Measurements from ENCODE around the gene HSPA4L.

HSPA4L gene

GRCh38 chr4:127870281-127870680 lies 88.2 kb downstream of the HSPA4L start:
- no peak for DNase-seq (ENCODE audit: low read depth)

- peak; percentile 76 for DNase-seq (ENCODE audit: low read depth)
Observed at GRCh38 chr4:127870688-127871087, 88.6 kb downstream of the HSPA4L start.

DNA sequence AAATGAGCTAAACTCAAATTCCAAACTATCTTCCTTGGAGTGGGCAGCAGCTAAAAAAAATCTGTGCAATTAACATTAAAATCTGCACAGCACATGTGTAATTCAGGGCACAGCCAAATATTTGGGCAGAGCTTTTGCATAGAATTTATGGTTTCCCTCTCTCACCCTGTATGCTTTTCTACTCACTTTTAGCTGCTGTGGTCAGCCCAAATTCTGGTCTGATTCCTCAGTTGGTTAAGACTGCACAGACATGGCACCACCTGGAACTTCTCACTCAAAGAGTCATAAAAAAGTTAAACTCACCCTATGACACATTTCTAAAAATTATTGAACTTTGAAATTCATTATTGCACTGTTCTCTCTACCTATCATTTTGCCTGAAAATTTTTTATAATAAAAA lies 93.7 kb downstream of the HSPA4L start:
- DNase-seq (ENCODE audit: low read depth), result no peak

DNA sequence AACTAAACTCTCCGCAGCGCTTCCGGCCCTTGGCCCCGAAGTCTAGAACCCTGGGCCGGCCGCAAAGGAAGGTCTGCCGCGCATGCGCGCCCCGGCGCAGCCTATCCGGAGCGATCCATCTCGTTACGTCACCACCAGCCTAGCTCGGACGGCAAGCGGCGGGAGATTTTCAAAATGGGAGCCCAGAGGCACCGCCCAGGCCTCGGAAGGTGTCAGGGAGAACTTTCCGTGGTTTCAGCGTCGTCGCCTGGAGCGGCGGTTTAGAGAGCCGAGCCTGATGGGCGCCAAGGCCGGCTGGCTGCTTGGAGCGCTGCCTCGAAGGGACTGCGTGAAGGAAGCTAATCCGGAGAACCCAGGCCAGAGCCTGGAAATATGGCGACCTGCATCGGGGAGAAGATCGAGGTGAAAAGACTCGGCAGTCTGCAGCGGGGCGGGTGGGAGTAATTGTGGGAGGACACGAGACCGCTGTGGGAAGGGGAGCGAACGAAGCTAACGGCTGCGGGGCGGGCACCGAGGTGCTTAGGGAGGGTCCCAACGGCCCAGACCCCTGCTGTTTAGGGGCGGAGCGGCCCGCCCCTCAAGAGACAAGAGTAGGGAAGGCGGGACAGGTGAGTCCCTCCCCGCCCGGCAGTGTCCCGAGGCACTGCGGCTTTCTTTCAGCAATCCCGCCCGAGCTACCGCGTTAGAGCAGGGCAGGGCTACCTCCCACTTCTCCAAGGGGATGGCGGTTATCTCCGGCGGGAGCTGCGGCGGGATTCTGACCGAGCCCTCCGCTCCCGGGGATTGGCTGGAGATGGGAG lies 98.8 kb downstream of the HSPA4L start, which contains the start of gene PLK4:
PLK4 (plus strand) TSS at position 131 of the 800 bp plus-strand sequence; CDS start at position 373, 242 bp downstream.
- peak; percentile 95 for DNase-seq (ENCODE audit: low read depth)

DNA sequence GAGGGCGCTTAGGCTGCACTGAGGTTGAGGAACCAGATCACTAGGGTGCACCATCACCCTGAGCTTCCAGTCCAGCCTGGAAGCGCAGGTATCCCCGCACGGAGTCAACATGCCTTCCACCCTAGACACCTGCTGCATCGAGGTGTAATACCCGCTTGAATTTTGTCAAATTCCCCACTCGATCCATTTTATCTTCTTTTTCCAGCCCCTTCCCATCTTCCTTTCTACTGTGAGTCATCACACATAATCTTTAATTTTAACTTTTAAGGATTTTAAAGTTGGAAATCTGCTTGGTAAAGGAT lies 99.4 kb downstream of the HSPA4L start:
- DNase-seq (ENCODE audit: low read depth), result no peak

DNA sequence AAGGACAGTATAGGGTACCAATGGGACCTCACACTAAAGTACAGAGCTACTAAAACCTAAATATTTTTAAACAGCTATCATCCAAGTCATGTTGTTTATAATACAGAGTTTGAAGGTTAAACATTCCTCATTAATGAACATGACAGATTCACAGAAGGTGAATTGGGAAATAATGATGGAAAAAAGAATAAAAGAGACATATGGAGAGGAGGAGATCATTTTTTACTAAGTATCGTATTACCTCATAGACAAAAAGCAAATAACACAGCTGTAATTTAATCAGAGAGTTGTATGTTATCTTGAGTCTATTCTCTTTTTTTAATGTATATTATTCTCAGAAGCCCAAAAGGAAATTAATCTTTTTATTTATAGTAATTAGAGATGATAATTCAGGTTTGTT lies 106.4 kb downstream of the HSPA4L start:
- DNase-seq (ENCODE audit: low read depth), result no peak

GRCh38 chr4:127889903-127890302 lies 107.8 kb downstream of the HSPA4L start:
- DNase-seq (ENCODE audit: low read depth), result no peak
